ENCODE results near the gene CPHXL. TPM values are rescaled to one million over a fixed set of nuclear protein-coding genes. Genes with fewer than 3 reads are reported as not detected.

CPHXL gene
- total RNA-seq: not detected in 2 replicates

GRCh38 chr16:75726390-75726789 lies at the start of gene CPHXL:
Gene CPHXL, minus strand, starts transcription at chr16:75726490. Its CDS starts 48 bp downstream, at chr16:75726442.

GRCh38 chr16:75701361-75701760 lies 24.9 kb downstream of the CPHXL start, which contains the start of gene DUXB:
Gene DUXB, minus strand, starts transcription at chr16:75701461. Its CDS starts 43 bp downstream, at chr16:75701418.

GRCh38 chr16:75676909-75677308 lies 49.4 kb downstream of the CPHXL start, which contains the start of gene CPHXL2:
Gene CPHXL2, minus strand, starts transcription at chr16:75677009. Its CDS starts 10 bp downstream, at chr16:75676999.

Other genes starting within 250 kb of the CPHXL start
- 0.77 and 1.7 TPM in 2 replicates for gene CHST6, start 231.0 kb downstream of the CPHXL start, total RNA-seq
- gene CHST5, start 190.4 kb downstream of the CPHXL start, total RNA-seq: not detected in 2 replicates
- 11.7 and 12.1 TPM in 2 replicates for gene TMEM231, start 170.2 kb downstream of the CPHXL start, total RNA-seq
- gene GABARAPL2, start 160.1 kb downstream of the CPHXL start, total RNA-seq: 35.9 and 42.8 TPM in 2 replicates
- 44.8 and 55.2 TPM in 2 replicates for gene ADAT1, start 103.2 kb downstream of the CPHXL start, total RNA-seq
- 134 and 196 TPM in 2 replicates for gene KARS1, start 78.8 kb downstream of the CPHXL start, total RNA-seq
- 51.6 and 61.2 TPM in 2 replicates for gene TERF2IP, start 78.7 kb downstream of the CPHXL start, total RNA-seq
- not detected in 2 replicates for gene CPHXL2, start 49.5 kb downstream of the CPHXL start, total RNA-seq
- gene DUXB, start 25.0 kb downstream of the CPHXL start, total RNA-seq: not detected in 2 replicates